Putamen (tissue), 1 donor: ENCODE measurements around the gene RPS2.
A peak's percentile ranks its signal among the peaks of the same experiment; 100 is the strongest.
"Not testable (repeated sequence)": the region's sequence is repeated elsewhere in the genome, so short reads cannot be mapped to it uniquely, and the experiment has no call there.

Experiments used
- DNase-seq: peaks from one replicate; pipeline ENCODE4 v3.0.0-alpha.2; 2016; ENCODE audit warnings: low spot score

Gene RPS2

GRCh38 chr16:1942047-1942809 is 22.4 kb downstream of the RPS2 start:
- no peak for DNase-seq

GRCh38 chr16:1941162-1942046 is 23.2 kb downstream of the RPS2 start:
- DNase-seq, result no peak

- no peak for DNase-seq
Observed at GRCh38 chr16:1940273-1941161, 24.1 kb downstream of the RPS2 start.

- not testable (repeated sequence) for DNase-seq
Observed at GRCh38 chr16:1939833-1940232, 24.8 kb downstream of the RPS2 start.

- DNase-seq, result no peak
Observed at GRCh38 chr16:1938910-1939309, 25.7 kb downstream of the RPS2 start.

- no peak for DNase-seq
Observed at GRCh38 chr16:1938316-1938715, 26.3 kb downstream of the RPS2 start.

- DNase-seq, result no peak
Observed at GRCh38 chr16:1936945-1937479, 27.6 kb downstream of the RPS2 start.

GRCh38 chr16:1933097-1933661 is 31.4 kb downstream of the RPS2 start:
- no peak for DNase-seq

GRCh38 chr16:1932050-1933028 is 32.3 kb downstream of the RPS2 start:
- no peak for DNase-seq

- DNase-seq, result no peak
Observed at GRCh38 chr16:1930338-1930720, 34.3 kb downstream of the RPS2 start.

GRCh38 chr16:1929578-1930337 is 34.9 kb downstream of the RPS2 start:
- peak; percentile 76 for DNase-seq

- DNase-seq, result no peak
Observed at GRCh38 chr16:1929105-1929504, 35.5 kb downstream of the RPS2 start.

- no peak for DNase-seq
Observed at GRCh38 chr16:1926271-1926670, 38.4 kb downstream of the RPS2 start.

GRCh38 chr16:1924095-1924494 is 40.5 kb downstream of the RPS2 start:
- DNase-seq, result no peak

- DNase-seq, result no peak
Observed at GRCh38 chr16:1923299-1924034, 41.2 kb downstream of the RPS2 start.

- DNase-seq, result no peak
Observed at GRCh38 chr16:1922357-1922756, 42.3 kb downstream of the RPS2 start.

GRCh38 chr16:1920727-1921171 is 43.9 kb downstream of the RPS2 start:
- DNase-seq, result no peak

GRCh38 chr16:1920122-1920521 is 44.5 kb downstream of the RPS2 start:
- not testable (repeated sequence) for DNase-seq
